Progenitor cell of endocrine pancreas (in vitro differentiated cells): Measurements from ENCODE around the gene UGT1A8. TPM values are rescaled to one million over a fixed set of nuclear protein-coding genes. Genes with fewer than 3 reads are reported as not detected.

ENCODE experiments used
- DNase-seq: peaks from one replicate; pipeline ENCODE4 v3.0.0; 2021; ENCODE audit warnings: low spot score; ENCODE audit not compliant: unreplicated experiment
- H3K27ac Mint-ChIP-seq: 2 replicates; pipeline ENCODE4 v1.8.0; 2021; ENCODE audit warnings: mild to moderate bottlenecking, moderate library complexity, mixed read lengths
- H3K27me3 Mint-ChIP-seq: 2 replicates; pipeline ENCODE4 v1.8.0; 2021; ENCODE audit warnings: mixed read lengths
- H3K36me3 Mint-ChIP-seq: 2 replicates; pipeline ENCODE4 v1.8.0; 2022; ENCODE audit warnings: mixed read lengths; ENCODE audit not compliant: insufficient read depth
- H3K4me1 Mint-ChIP-seq: 2 replicates; pipeline ENCODE4 v1.8.0; 2021; ENCODE audit warnings: low read depth, mixed read lengths
- H3K4me3 Mint-ChIP-seq: 2 replicates; pipeline ENCODE4 v1.8.0; 2021; ENCODE audit warnings: low read depth, mild to moderate bottlenecking, moderate library complexity, mixed read lengths
- H3K9me3 Mint-ChIP-seq: 2 replicates; pipeline ENCODE4 v1.8.0; 2021; ENCODE audit warnings: low read depth, mixed read lengths
- CTCF ChIP-seq: fragments of 200-600 bp; sonication (generic); IDR thresholded peaks from one replicate; pipeline ENCODE4 v1.5.0; 2021; ENCODE audit warnings: antibody characterized with exemption, mild to moderate bottlenecking; ENCODE audit not compliant: unreplicated experiment
- total RNA-seq: library from RNA; stranded (reverse); gene quantifications from 2 replicates; pipeline ENCODE4 v1.2.1, GENCODE V29; 2021

Gene UGT1A8
- total RNA-seq, 1 donor from 2014 or later: not detected

DNA sequence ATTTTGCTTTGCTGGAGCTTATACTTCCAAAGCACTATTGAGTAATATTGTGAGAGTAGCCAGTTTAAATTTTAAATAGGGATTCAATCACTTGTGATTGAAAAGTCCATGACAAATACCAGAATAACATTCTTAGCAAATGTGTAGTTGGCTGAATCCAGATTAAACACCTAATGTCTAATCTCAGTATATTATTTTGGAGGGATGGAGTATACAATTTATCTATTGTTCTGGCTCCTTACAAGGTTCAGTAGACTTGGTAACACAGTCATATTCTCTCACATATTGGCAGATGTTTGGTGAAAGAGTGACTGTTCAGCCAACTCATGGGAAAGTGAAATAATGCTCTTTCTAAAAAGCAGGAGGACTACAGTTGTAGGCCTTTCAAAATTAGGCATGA is 56.5 kb downstream of the UGT1A8 start:
- no peaks in the 10 kb centered on the region for H3K9me3 Mint-ChIP-seq

GRCh38 chr2:233674314-233674713 is 56.9 kb downstream of the UGT1A8 start:
- H3K27ac Mint-ChIP-seq: no peak overlapping the region
- peaks cover 20% of the 10 kb centered on the region for H3K27me3 Mint-ChIP-seq
- H3K4me1 Mint-ChIP-seq: no peaks in the 10 kb centered on the region
- DNase-seq: no peak
- no peaks in the 10 kb centered on the region for H3K9me3 Mint-ChIP-seq
- TF ChIP-seq CTCF: no peak
- H3K4me3 Mint-ChIP-seq: no peak overlapping the region
- no peaks in the 10 kb centered on the region for H3K36me3 Mint-ChIP-seq

More for the DNA sequence above, 56.5 kb downstream of the UGT1A8 start:
- no peak overlapping the region for H3K27ac Mint-ChIP-seq
- DNase-seq: no peak
- TF ChIP-seq CTCF: no peak
- no peak overlapping the region for H3K4me3 Mint-ChIP-seq
- H3K27me3 Mint-ChIP-seq: peaks cover 19% of the 10 kb centered on the region
- no peaks in the 10 kb centered on the region for H3K36me3 Mint-ChIP-seq
- no peaks in the 10 kb centered on the region for H3K4me1 Mint-ChIP-seq

GRCh38 chr2:233674995-233675394 is 57.6 kb downstream of the UGT1A8 start:
- Mint-ChIP-seq H3K27me3 (peaks cover 26% of the 10 kb centered on the region), H3K4me1 (no peaks in the 10 kb centered on the region), H3K27ac (no peak overlapping the region), H3K9me3 (no peaks in the 10 kb centered on the region), H3K36me3 (no peaks in the 10 kb centered on the region), H3K4me3 (no peak overlapping the region)
- TF ChIP-seq CTCF: no peak
- DNase-seq: no peak

DNA sequence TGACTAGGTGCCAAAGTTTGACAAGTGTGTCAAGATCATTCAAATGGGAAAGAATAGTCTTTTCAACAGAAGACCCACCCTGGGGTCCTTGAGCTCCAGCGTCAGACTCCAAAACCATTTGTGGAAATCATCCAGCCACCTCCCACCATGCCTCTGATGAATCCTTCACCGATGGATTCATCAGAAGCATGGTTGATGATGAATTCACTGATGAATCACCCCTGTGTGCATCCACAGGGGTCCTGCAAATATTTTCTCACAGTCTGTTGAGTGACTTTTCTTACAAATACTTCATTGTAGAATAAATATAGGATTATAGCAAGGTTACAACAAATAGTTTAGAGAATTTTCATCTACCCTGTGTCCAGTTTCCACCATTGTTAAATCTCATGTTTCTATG is 58.6 kb downstream of the UGT1A8 start:
- H3K27ac Mint-ChIP-seq: no peak overlapping the region
- no peaks in the 10 kb centered on the region for H3K36me3 Mint-ChIP-seq
- no peaks in the 10 kb centered on the region for H3K4me1 Mint-ChIP-seq
- peaks cover 26% of the 10 kb centered on the region for H3K27me3 Mint-ChIP-seq
- DNase-seq: no peak
- TF ChIP-seq CTCF: no peak
- H3K4me3 Mint-ChIP-seq: no peak overlapping the region
- no peaks in the 10 kb centered on the region for H3K9me3 Mint-ChIP-seq

DNA sequence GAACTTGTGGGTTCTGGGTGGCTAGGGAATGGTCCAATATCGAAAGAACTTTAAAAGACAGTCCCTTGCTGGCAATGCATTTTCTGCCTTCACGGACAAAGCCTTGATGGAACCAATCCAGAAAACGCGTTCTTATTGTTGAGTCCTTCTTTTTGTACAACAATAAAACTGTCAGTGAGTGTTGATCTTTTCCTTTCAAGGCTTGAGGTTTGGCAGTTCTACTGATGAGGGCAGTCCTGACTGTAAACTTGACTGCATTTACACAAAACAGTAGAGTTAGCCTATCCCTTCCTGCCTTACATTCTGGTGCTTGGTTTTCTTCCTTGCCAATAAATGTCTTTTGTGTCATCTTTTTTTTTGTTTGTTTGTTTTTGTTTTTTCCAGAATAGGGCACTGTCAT is 61.8 kb downstream of the UGT1A8 start:
- H3K27me3 Mint-ChIP-seq: peaks cover 24% of the 10 kb centered on the region
- no peaks in the 10 kb centered on the region for H3K4me1 Mint-ChIP-seq
- H3K36me3 Mint-ChIP-seq: no peaks in the 10 kb centered on the region
- TF ChIP-seq CTCF: no peak
- DNase-seq: no peak
- no peak overlapping the region for H3K4me3 Mint-ChIP-seq
- no peak overlapping the region for H3K27ac Mint-ChIP-seq
- no peaks in the 10 kb centered on the region for H3K9me3 Mint-ChIP-seq
